Glutamatergic neuron (in vitro differentiated cells): ENCODE measurements around the gene APEH. TPM values are rescaled to one million over a fixed set of nuclear protein-coding genes. Genes with fewer than 3 reads are reported as not detected.

ENCODE experiments used
- DNase-seq: peaks from one replicate; pipeline ENCODE4 v3.0.0; 2022
- H3K27ac Mint-ChIP-seq: one replicate; pipeline ENCODE4 v1.8.0; 2020; ENCODE audit warnings: mild to moderate bottlenecking, mixed read lengths, inconsistent platforms; ENCODE audit not compliant: unreplicated experiment
- H3K27me3 Mint-ChIP-seq: one replicate; pipeline ENCODE4 v1.8.0; 2020; ENCODE audit warnings: mild to moderate bottlenecking, moderate library complexity, mixed read lengths, inconsistent platforms; ENCODE audit not compliant: unreplicated experiment
- H3K36me3 Mint-ChIP-seq: one replicate; pipeline ENCODE4 v1.8.0; 2020; ENCODE audit warnings: mild to moderate bottlenecking, mixed read lengths, inconsistent platforms; ENCODE audit not compliant: unreplicated experiment
- H3K4me1 Mint-ChIP-seq: one replicate; pipeline ENCODE4 v1.8.0; 2020; ENCODE audit warnings: mild to moderate bottlenecking, low read depth, mixed read lengths, inconsistent platforms; ENCODE audit not compliant: unreplicated experiment
- H3K4me3 Mint-ChIP-seq: one replicate; pipeline ENCODE4 v1.8.0; 2020; ENCODE audit warnings: mild to moderate bottlenecking, mixed read lengths, inconsistent platforms; ENCODE audit not compliant: unreplicated experiment
- H3K9me3 Mint-ChIP-seq: one replicate; pipeline ENCODE4 v1.8.0; 2020; ENCODE audit warnings: mild to moderate bottlenecking, moderate library complexity, mixed read lengths, inconsistent platforms; ENCODE audit not compliant: unreplicated experiment
- CTCF ChIP-seq: fragments of 200-600 bp; sonication (generic); IDR thresholded peaks from one replicate; pipeline ENCODE4 v1.5.0; 2021; ENCODE audit not compliant: partially characterized antibody, unreplicated experiment
- total RNA-seq: library from RNA; stranded (reverse); fragmentation: NEBNext Ultra II Directional; extraction: Animal tissue kit (Norgen Biotek cat#: 25700); gene quantifications from one replicate; pipeline ENCODE4 v1.2.1, GENCODE V29; 2021; ENCODE audit not compliant: unreplicated experiment

Gene APEH
- total RNA-seq, 1 donor from 2014 or later, result 119 TPM

- no peak for TF ChIP-seq CTCF
- Mint-ChIP-seq H3K4me1 (peaks cover 9% of the 10 kb centered on the region), H3K4me3 (no peak overlapping the region), H3K27ac (no peak overlapping the region), H3K9me3 (peaks cover 16% of the 10 kb centered on the region), H3K27me3 (peaks cover 24% of the 10 kb centered on the region), H3K36me3 (no peaks in the 10 kb centered on the region)
- DNase-seq, result no peak
These were observed 42.0 kb downstream of the APEH start for GRCh38 chr3:49716169-49716568.

- H3K27me3 Mint-ChIP-seq, result peaks cover 21% of the 10 kb centered on the region
- no peak overlapping the region for H3K27ac Mint-ChIP-seq
- no peak for DNase-seq
- no peak overlapping the region for H3K4me3 Mint-ChIP-seq
- no peak for TF ChIP-seq CTCF
- peaks cover 16% of the 10 kb centered on the region for H3K9me3 Mint-ChIP-seq
- H3K4me1 Mint-ChIP-seq, result peaks cover 9% of the 10 kb centered on the region
- H3K36me3 Mint-ChIP-seq, result no peaks in the 10 kb centered on the region
These were observed 42.6 kb downstream of the APEH start for GRCh38 chr3:49716691-49717210.

GRCh38 chr3:49717211-49717958 lies 43.2 kb downstream of the APEH start:
- Mint-ChIP-seq H3K4me3 (no peak overlapping the region), H3K36me3 (no peaks in the 10 kb centered on the region), H3K27ac (peak overlapping the region; percentile 22), H3K9me3 (peaks cover 15% of the 10 kb centered on the region), H3K4me1 (peaks cover 9% of the 10 kb centered on the region), H3K27me3 (peaks cover 20% of the 10 kb centered on the region)
- no peak for TF ChIP-seq CTCF
- no peak for DNase-seq

- Mint-ChIP-seq H3K36me3 (no peaks in the 10 kb centered on the region), H3K27me3 (peaks cover 20% of the 10 kb centered on the region), H3K9me3 (peaks cover 16% of the 10 kb centered on the region), H3K4me3 (peak overlapping the region; percentile 87), H3K4me1 (peaks cover 9% of the 10 kb centered on the region), H3K27ac (peak overlapping the region; percentile 92)
- TF ChIP-seq CTCF, result no peak
- DNase-seq, result no peak
These were observed 44.1 kb downstream of the APEH start for GRCh38 chr3:49717959-49718857.
